ENCODE results near the gene MICALL1.

MICALL1 gene

DNA sequence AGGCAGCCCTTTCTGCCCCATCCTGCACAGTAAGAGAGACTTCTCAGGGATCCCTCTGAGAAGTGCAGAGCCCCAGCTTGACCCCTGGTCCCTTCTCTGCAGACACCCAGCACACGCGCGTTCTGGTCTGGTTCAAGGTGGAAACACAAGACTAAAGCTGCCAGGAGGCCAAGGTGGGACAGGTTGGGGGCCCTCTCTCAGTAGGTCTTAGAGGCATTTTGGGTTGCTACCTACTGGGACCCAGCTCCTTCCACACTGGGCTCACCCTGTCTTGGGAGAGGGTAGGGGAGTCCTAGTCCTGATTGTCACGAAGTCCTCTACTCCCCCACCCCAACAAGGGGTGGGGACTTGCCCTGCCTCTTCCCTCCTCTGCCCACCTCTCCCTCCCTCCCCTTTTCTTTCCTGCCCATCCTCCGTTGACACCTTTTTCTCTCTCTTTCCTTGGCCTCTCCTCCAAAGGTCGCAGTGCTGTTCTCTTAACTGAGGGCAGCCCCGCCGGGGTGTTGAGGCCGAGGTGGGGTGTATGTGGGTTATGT, 79.0 kb downstream of the MICALL1 start:
- no peak for DNase-seq

DNA sequence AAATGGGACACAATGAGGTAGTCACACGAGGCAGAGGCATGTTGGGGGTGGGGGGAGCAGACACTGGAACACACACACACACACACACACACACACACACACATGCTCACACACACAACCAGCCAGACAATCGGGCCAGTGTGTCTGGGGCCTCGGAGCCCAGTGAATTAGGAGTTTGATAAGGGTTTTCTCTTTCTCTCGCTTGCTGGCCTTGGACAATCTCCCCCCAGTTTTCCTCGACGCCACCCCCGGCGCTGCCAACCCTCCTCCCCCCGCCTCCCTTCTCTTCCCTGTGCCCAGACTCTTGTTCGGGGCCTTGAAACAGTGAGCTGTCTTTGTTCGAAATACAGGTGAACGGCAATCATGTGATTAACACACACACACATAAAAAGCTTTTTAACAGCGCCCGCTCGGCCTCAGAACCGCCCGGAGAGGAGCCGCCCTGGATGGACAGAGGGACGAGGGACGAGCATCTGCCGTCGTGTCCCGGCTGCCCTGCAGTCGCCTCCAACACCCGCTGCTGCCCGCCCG, 79.7 kb downstream of the MICALL1 start:
- no peak for DNase-seq

DNA sequence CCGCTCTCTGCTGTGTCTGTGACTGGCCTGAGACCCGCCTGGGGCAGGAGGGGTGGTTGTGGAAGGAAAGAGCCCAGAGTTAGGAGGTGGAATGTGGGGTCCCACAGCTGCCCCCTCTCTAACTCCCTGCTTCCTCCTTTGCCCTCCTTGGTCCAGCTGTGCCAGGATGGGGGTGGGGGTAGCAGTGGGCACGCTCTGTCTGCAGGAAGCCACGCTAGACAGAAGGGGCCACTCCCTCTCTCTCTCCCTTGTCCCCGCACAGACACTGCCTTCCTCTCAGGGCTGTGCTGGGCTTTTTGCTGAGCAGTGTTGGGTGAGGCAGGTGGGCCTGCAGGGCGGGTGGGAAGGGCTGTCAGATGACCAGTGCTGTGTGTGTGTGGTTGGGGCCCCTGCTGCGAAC, 80.3 kb downstream of the MICALL1 start:
- DNase-seq = no peak

DNA sequence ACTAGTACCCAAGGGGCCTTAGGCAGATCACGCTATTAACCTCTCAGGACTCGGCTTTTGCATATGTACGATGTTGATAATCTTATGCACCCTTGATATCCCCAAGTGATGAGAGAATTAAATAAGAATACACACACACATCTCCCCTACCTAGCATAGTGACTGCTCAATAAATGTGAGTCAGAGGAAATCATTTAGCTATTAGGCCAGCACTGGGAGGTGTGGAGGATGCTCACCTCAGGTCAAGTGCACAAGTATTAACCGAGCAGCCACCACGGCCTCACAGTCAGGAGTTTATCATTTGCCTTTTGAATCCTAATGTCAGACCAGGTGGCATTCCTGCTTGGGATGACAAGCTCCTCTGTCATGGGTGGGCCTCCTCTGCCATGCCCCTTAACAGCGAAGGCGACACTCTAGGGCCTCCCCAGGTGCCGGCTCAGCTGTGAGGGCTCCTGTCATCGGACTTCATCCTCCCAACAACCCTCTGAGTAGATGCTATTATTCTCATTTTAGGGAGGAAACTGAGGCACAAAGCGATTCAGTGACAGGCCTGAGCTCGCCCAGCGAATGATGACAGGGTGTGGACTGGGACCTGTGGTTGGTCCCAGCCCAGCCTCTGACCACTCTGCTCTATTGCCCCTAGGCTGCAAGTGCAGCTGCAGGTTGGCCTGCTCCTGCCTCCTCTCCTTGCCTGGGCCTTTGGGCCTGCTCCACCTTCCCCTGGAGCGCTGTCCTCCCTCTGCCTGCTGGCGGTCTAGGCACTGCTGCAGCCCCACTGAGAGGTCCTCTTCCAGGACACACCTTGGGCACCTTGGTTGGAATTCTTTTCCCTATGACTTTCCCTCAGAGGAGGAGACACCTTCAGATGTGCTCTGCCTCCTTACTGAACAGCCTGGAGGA, 83.3 kb downstream of the MICALL1 start:
- no peak for DNase-seq

DNA sequence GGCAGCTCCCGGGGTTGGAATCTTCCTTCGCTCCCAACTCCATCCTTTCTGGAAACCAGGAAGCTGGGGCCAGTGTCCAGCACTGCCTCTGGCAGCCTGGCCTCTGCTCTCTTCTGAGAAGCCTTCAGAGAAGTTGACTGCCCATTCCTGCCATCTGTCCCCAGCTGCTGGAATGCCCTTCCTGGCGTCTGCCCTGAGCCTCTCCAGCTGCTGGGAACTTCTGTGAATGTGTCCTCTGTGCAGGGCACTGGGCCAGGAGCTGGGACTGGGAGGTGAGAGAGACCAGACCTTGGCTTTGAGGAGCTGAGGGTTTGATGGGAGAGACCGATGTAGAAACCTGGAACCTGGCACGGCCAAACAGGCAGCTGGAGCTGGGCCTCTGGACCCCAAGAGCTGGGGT, 84.2 kb downstream of the MICALL1 start:
- DNase-seq = no peak

- no peak for DNase-seq
Measured at GRCh38 chr22:37990862-37991261, 84.8 kb downstream of the MICALL1 start.

- no peak for DNase-seq
Measured at GRCh38 chr22:37991731-37992442, 85.8 kb downstream of the MICALL1 start.
